K562 (cell line): ENCODE measurements around the gene IL1RAPL2.

Source experiments
- CHD2 ChIP-seq: IDR thresholded peaks from 2 replicates; pipeline ENCODE4 v1.6.1; 2011; ENCODE audit warnings: low read depth, low read length
- ESRRA ChIP-seq: fragments of 450-650 bp; IDR thresholded peaks from 2 replicates; pipeline ENCODE4 v1.6.1; 2014; ENCODE audit warnings: low read depth, mild to moderate bottlenecking, moderate library complexity, borderline replicate concordance
- MYC ChIP-seq, 2 experiments: fragments of 250-450 bp in 1 of 2; sonication (Bioruptor Pico) in 1 of 2; IDR thresholded peaks; 2 replicates each; pipeline versions ENCODE4 v1.5.1 to v1.6.1; 2012 to 2021; ENCODE audit warnings: low read depth in 2 of 2, borderline replicate concordance in 1 of 2, improper control_type of control experiment in 1 of 2, low read length in 1 of 2, mild to moderate bottlenecking in 1 of 2, moderate library complexity in 1 of 2
- ZNF124 ChIP-seq: sonication (generic); formaldehyde crosslinking; IDR thresholded peaks from 2 replicates; pipeline ENCODE4 v1.8.1; 2022; ENCODE audit warnings: missing genetic modification reagents
- ZNF592 ChIP-seq: fragments of 450-650 bp; IDR thresholded peaks from 2 replicates; pipeline ENCODE4 v1.6.1; 2017; ENCODE audit warnings: antibody characterized with exemption, mild to moderate bottlenecking
- ZZZ3 ChIP-seq: fragments of 450-650 bp; IDR thresholded peaks from 2 replicates; pipeline ENCODE4 v1.6.1; 2016; ENCODE audit warnings: antibody characterized with exemption, mild to moderate bottlenecking, moderate library complexity

GRCh38 chrX:105647749-105648148 lies 1081.8 kb downstream of the IL1RAPL2 start:
- TF ChIP-seq CHD2 (no peak), ZNF592 (no peak), ZNF124 (CRISPR knock-in tag) (no peak), ZZZ3 (no peak), MYC (IDR thresholded peaks at IDR 0.05; ENCODE audit: low read depth, low read length) (no peak), MYC (CRISPR knock-in tag; IDR thresholded peaks at IDR 0.05; ENCODE audit: borderline replicate concordance, low read depth) (no peak), ESRRA (no peak)
